Measurements from ENCODE around the gene PTPN4.

GRCh38 chr2:119814216-119814615, 54.5 kb downstream of the PTPN4 start:
- TF ChIP-seq CTCF (conservative IDR thresholded peaks at IDR 0.05; ENCODE audit: low read depth, low read length) (no peak), EZH2 (IDR thresholded peaks at IDR 0.05; ENCODE audit: borderline replicate concordance, low read depth, low read length, poor library complexity, severe bottlenecking) (no peak)

Data from A673 (cell line).